ENCODE data around the gene SLA2. TPM values are rescaled to one million over a fixed set of nuclear protein-coding genes. Genes with fewer than 3 reads are reported as not detected.
"Not testable (repeated sequence)": the region's sequence is repeated elsewhere in the genome, so short reads cannot be mapped to it uniquely, and the experiment has no call there.

Gene SLA2
- total and polyA plus RNA-seq, 2 experiments from 2014 or later = not detected

- no peaks in the 10 kb centered on the region for H4K20me1 ChIP-seq (ENCODE audit: insufficient read depth, poor library complexity, severe bottlenecking)
- H3K4me2 ChIP-seq = no peak overlapping the region
- no peaks in the 10 kb centered on the region for H3K27me3 ChIP-seq
- H3K4me3 ChIP-seq = no peak overlapping the region
- H3K36me3 ChIP-seq (replicated peaks; ENCODE audit: insufficient read depth, low read depth) = no peaks in the 10 kb centered on the region
- no peaks in the 10 kb centered on the region for H3K9me2 ChIP-seq (replicated peaks; ENCODE audit: insufficient read depth)
- H3K27ac ChIP-seq = no peak overlapping the region
- no peak overlapping the region for H2AFZ ChIP-seq
- 90% methylated on average over 6 of the region's 6 CpGs for WGBS (ENCODE audit: low lambda C conversion rate, missing lambda C conversion rate)
- no peaks in the 10 kb centered on the region for H3K79me2 ChIP-seq
- TF ChIP-seq EZH2 (IDR thresholded peaks at IDR 0.05; ENCODE audit: borderline replicate concordance) (no peak), EZH2phosphoT487 (IDR thresholded peaks at IDR 0.05; ENCODE audit: low read depth, severe bottlenecking, unreplicated experiment) (no peak)
- TF ChIP-seq, protein P1, sequence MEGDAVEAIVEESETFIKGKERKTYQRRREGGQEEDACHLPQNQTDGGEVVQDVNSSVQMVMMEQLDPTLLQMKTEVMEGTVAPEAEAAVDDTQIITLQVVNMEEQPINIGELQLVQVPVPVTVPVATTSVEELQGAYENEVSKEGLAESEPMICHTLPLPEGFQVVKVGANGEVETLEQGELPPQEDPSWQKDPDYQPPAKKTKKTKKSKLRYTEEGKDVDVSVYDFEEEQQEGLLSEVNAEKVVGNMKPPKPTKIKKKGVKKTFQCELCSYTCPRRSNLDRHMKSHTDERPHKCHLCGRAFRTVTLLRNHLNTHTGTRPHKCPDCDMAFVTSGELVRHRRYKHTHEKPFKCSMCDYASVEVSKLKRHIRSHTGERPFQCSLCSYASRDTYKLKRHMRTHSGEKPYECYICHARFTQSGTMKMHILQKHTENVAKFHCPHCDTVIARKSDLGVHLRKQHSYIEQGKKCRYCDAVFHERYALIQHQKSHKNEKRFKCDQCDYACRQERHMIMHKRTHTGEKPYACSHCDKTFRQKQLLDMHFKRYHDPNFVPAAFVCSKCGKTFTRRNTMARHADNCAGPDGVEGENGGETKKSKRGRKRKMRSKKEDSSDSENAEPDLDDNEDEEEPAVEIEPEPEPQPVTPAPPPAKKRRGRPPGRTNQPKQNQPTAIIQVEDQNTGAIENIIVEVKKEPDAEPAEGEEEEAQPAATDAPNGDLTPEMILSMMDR (IDR thresholded peaks at IDR 0.05; ENCODE audit: poor library complexity) = no peak
- DNase-seq (ENCODE audit: low spot score) = no peak
- H3K4me1 ChIP-seq (ENCODE audit: insufficient read depth) = no peaks in the 10 kb centered on the region
- H3K9me3 ChIP-seq (ENCODE audit: low read depth) = no peaks in the 10 kb centered on the region
Measured at GRCh38 chr20:36642136-36642535, 3.9 kb downstream of the SLA2 start.

- H3K4me2 ChIP-seq = no peak overlapping the region
- WGBS (ENCODE audit: low lambda C conversion rate, missing lambda C conversion rate) = 89% methylated on average over 3 of the region's 3 CpGs
Measured at GRCh38 chr20:36641506-36641843, 4.5 kb downstream of the SLA2 start.

DNA sequence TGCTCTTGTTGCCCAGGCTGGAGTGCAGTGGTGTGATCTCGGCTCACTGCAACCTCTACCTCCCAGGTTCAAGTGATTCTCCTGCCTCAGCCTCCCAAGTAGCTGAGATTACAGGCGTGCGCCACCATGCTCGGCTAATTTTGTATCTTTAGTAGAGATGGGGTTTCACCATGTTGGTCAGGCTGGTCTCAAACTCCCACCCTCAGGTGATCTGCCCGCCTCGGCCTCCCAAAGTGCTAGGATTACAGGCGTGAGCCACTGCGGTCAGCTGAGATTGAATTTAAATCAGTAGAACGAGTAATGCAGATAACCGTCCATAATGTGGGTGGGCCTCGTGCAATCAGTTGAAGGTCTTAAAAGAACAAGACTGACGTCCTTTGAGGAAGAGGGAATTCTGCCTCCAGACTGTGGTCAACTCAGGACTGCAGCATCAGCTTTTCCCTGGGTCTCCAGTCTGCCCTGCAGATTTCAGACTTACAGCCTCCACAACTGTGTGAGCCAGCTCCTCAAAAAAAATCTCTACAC is 7.1 kb downstream of the SLA2 start:
- DNase-seq (ENCODE audit: low spot score); H3K9me2 ChIP-seq (replicated peaks; ENCODE audit: insufficient read depth); H3K4me1 ChIP-seq (ENCODE audit: insufficient read depth); H2AFZ ChIP-seq; H3K27ac ChIP-seq; H3K4me3 ChIP-seq; H3K36me3 ChIP-seq (replicated peaks; ENCODE audit: insufficient read depth, low read depth); H3K27me3 ChIP-seq; H3K79me2 ChIP-seq; H3K4me2 ChIP-seq; H4K20me1 ChIP-seq (ENCODE audit: insufficient read depth, poor library complexity, severe bottlenecking); H3K9me3 ChIP-seq (ENCODE audit: low read depth): not testable (repeated sequence)
- 93% methylated on average over 12 of the region's 12 CpGs for WGBS (ENCODE audit: low lambda C conversion rate, missing lambda C conversion rate)

More at GRCh38 chr20:36641506-36641843, 4.5 kb downstream of the SLA2 start:
- Histone ChIP-seq H3K27ac (no peak overlapping the region), H3K4me1 (ENCODE audit: insufficient read depth) (no peaks in the 10 kb centered on the region), H3K9me2 (replicated peaks; ENCODE audit: insufficient read depth) (no peaks in the 10 kb centered on the region), H3K27me3 (no peaks in the 10 kb centered on the region), H3K79me2 (no peaks in the 10 kb centered on the region), H4K20me1 (ENCODE audit: insufficient read depth, poor library complexity, severe bottlenecking) (no peaks in the 10 kb centered on the region), H2AFZ (no peak overlapping the region), H3K4me3 (no peak overlapping the region), H3K9me3 (ENCODE audit: low read depth) (no peaks in the 10 kb centered on the region), H3K36me3 (replicated peaks; ENCODE audit: insufficient read depth, low read depth) (no peaks in the 10 kb centered on the region)
- no peak for DNase-seq (ENCODE audit: low spot score)
- TF ChIP-seq EZH2phosphoT487 (IDR thresholded peaks at IDR 0.05; ENCODE audit: low read depth, severe bottlenecking, unreplicated experiment) (no peak), EZH2 (IDR thresholded peaks at IDR 0.05; ENCODE audit: borderline replicate concordance) (no peak)
- TF ChIP-seq, protein P1 (IDR thresholded peaks at IDR 0.05; ENCODE audit: poor library complexity) = no peak

DNA sequence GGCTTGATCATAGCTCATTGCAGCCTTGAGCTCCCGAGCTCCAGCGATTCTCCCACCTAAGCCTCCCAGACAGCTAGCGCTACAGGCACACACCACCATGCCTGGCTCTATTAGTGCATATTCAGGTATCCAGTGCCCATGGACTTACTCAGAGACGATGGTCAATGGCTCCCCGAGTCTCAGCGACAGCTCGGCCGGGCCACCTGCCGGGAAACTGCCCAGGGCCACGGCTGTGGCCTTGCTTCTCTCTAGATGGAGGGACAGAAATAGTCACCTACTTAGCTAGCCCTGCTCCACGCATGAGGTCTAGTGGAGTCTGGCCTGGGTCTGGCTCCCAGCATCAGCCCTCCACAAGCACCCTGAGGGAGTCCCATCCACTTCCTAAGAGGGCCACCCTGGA is 11.7 kb downstream of the SLA2 start:
- no peak for DNase-seq (ENCODE audit: low spot score)
- no peaks in the 10 kb centered on the region for H3K79me2 ChIP-seq
- no peaks in the 10 kb centered on the region for H3K4me1 ChIP-seq (ENCODE audit: insufficient read depth)
- H3K36me3 ChIP-seq (replicated peaks; ENCODE audit: insufficient read depth, low read depth) = no peaks in the 10 kb centered on the region
- H2AFZ ChIP-seq = no peak overlapping the region
- no peak overlapping the region for H3K4me3 ChIP-seq
- H3K27ac ChIP-seq = no peak overlapping the region
- no peaks in the 10 kb centered on the region for H3K9me3 ChIP-seq (ENCODE audit: low read depth)
- WGBS (ENCODE audit: low lambda C conversion rate, missing lambda C conversion rate) = 88% methylated on average over 11 of the region's 11 CpGs
- H4K20me1 ChIP-seq (ENCODE audit: insufficient read depth, poor library complexity, severe bottlenecking) = no peaks in the 10 kb centered on the region
- TF ChIP-seq, protein P1 (IDR thresholded peaks at IDR 0.05; ENCODE audit: poor library complexity) = no peak
- TF ChIP-seq EZH2 (IDR thresholded peaks at IDR 0.05; ENCODE audit: borderline replicate concordance) = no peak
- no peak for TF ChIP-seq EZH2phosphoT487 (IDR thresholded peaks at IDR 0.05; ENCODE audit: low read depth, severe bottlenecking, unreplicated experiment)
- H3K9me2 ChIP-seq (replicated peaks; ENCODE audit: insufficient read depth) = no peaks in the 10 kb centered on the region
- no peak overlapping the region for H3K4me2 ChIP-seq
- H3K27me3 ChIP-seq = no peaks in the 10 kb centered on the region
